GM21360 (cell line): ENCODE results near the gene TBCD.
"Not testable (repeated sequence)": the region's sequence is repeated elsewhere in the genome, so short reads cannot be mapped to it uniquely, and the experiment has no call there.

Experiments used
- ATAC-seq: cut with Tn5 transposase; IDR thresholded peaks from one replicate; pipeline ENCODE4 v1.9.1; 2021; ENCODE audit warnings: mild to moderate bottlenecking, moderate library complexity; ENCODE audit not compliant: unreplicated experiment

TBCD gene

DNA sequence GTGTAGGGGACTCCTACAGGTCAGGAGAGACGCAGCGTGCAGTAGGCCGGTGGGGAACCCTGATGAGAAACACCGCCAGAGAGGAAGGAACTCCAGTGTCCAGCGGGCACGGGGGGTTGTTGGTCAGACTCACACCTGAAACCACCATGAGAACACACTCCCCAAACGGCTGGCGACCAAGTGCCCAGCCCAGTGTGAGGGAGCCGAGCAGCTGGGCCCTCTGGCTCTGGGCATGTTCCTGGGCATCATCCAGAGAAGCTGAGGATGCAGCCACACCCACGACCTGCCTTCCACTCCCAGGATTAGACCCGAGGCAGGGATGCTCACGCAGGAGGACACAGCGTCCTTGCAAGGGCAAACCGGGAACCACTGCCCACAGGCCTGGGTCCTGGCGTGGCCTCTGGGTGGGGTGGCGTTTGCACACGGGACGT is 196.2 kb downstream of the TBCD start:
- ATAC-seq, result no peak

GRCh38 chr17:82948957-82949356 is 197.1 kb downstream of the TBCD start:
- ATAC-seq, result no peak

GRCh38 chr17:82949361-82949760 is 197.5 kb downstream of the TBCD start:
- no peak for ATAC-seq

- no peak for ATAC-seq
Observed at GRCh38 chr17:82949984-82950383, 198.1 kb downstream of the TBCD start.

DNA sequence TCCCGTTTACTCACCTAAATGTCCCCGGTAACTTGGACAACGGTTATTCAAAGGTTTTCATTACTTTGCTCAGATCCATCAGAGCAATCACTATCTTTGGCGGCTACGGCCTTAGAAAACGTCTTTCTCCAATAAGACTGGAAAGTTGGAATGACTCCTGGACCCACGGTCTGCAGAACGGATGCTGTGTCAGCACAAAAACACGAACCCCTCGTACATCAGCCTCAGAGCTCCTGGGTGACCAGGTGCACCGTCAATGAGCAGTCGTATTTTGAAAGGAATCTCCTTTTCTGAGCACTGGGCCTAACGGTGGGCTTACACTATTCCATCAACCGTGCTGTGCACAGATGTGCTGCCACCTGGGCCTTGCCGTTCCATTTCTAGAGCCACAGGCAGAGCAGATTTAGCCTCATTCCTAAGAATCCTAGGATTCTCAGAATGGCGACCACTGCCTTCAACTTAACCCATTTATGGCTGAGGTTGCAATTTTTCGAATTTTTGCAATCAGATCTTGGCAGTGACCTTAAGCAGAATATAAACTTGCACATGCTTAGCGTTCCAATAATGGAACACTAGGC is 198.7 kb downstream of the TBCD start:
- ATAC-seq, result no peak

DNA sequence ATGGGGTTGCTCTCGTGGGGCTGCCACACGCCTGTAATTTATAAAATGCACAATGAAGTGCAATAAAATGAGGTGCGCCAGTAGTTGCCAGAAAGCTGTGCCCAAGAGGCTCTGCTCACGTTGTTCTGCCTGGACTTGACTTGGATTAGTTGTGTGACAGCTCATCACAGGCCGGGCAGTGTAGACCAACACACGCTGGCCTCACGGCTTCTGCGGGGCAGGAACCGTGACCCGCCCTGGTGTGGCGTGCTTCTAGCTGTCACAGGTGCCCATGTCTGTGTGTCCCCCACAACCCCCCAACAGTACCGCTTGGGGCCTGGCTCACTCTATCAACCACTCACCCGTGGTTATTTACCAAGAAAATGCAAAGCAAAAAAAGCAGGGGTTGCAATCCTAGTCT is 200.2 kb downstream of the TBCD start:
- no peak for ATAC-seq

DNA sequence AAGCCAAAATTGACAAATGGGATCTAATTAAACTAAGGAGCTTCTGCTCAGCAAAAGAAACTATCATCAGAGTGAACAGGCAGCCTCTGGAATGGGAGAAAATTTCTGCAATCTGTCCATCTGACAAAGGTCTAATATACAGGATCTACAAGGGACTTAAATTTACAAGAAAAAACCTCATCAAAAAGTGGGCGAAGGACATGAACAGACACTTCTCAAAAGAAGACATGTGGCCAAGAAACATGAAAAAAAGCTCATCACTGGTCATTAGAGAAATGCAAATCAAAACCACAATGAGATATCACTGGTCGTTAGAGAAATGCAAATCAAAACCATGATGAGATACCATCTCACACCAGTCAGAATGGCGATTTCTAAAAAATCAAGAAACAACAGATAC is 203.2 kb downstream of the TBCD start:
- not testable (repeated sequence) for ATAC-seq

- not testable (repeated sequence) for ATAC-seq
Observed at GRCh38 chr17:82955627-82956026, 203.8 kb downstream of the TBCD start.

DNA sequence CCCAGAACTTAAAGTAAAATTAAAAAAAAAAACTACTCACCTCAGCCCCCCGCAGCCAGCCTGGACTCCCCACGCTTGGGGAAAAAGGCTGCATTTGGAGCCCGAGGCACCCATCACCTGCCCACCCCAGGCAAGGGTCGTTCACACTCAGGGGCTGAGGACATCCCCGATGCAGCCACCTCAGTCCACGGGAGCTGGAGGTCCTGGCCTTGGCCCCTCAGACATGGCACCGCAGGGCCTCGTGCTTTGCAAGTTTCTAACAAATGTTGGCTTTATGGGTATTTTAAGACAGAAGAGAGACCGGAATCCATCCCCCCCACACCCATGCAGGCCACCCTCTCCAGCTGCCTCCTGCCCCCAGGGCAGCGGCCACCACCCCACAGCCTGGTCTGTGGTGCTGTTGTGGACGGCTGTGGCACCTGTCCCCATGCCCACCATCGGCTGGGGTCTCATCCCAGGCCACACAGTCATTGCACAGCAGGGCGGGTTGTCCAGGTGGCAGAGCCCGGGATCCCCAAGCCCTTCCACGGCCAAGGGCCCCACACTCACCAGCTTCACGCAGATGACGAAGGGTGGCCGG is 204.4 kb downstream of the TBCD start:
- no peak for ATAC-seq

GRCh38 chr17:82956726-82957468 is 205.0 kb downstream of the TBCD start:
- no peak for ATAC-seq

DNA sequence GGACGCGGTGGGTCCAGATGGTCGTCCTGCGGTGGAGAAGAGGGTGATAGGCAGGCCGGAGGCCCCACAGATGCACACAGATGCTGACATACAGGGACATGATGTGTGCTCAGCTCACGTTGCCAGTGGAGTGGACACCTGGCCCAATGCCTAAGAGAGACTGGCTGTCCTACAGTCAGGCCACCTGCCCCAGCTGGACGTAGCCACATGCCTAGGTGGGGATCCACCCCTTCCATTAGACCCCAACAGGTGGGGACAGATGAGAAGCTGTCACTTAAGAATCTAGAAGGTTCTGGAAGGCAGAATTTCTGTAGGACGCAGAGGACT is 205.6 kb downstream of the TBCD start:
- ATAC-seq, result no peak

DNA sequence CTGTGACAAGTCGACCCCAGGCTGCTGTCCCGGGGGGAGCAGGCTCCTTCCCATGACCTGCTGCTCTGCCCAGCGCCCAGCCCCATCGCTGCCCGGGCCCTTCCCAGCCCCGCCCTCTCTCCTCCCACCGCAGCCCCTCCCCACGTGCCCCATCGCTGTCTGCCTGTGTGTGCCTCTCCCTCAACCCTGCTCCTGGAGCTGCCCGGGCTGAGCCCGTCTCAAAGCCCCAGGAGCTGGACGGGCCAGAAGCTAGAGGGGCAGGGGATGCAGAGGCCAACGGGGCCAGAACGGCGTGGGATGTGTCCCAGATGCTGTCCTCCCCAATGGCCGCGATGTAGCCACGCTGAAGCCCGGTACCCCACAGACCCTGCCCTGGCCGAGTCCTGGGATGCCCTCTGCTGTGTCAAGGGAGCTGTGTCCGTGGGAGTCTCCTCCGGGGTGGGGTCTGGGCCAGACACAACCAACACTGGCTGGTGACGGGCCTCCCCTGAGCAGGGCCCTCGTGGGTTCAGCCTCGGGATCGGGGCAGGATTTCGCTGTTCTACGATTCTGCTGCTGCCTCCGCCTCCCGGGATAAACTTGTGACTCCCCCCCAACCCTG is 206.2 kb downstream of the TBCD start:
- no peak for ATAC-seq

DNA sequence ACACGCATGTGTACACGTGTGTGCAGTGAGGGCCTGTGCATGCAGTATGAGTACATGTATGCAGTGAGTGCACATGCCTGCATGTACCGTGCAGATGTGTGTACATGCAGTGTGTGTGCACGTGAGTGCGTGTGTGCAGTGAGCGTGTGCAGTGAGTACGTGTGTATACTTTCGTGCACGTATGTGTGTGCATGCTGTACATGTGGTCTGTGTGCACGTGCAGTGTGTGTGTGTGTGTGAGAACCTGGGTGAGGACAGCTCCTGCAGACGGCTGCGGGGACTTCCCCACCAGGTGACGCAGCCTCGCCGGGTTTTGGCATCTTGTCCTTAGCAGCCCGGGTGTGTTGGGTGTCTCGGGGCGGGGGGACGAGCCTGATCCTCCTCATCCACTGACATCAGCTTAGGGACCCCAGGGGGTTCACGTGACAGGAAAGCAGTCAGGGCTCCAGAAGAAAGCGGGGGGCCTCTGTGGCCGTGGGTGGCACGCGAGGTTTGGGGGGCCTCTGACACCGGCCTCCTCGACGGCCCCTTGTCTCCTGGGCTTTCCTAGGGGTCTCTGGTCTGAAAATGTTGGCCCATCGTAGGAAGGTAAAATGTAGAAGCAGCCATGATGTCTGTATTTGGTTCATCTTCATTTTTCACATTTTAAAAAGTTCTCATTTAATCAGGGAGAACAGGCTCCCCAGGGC is 207.5 kb downstream of the TBCD start:
- no peak for ATAC-seq

DNA sequence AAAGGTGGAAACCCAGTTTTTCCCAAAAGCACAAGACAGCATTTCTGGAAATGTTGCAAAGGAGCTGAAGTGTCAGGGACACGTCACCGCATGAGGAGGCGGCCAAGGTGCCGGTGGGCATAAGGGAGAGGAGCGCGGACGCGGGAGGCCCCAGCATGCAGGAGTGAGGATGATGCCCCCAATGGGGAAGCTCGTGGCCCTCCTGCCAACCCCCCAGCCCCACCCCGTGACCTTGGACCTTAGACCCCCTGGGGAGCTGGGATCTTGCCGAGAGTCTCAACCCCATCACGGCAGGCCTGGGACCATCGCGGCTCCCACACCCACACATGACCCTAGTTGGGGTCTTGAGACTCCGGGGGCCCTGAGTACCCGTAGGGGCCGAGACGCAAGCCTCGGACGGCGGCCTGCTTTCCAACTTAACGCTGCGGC is 208.1 kb downstream of the TBCD start:
- ATAC-seq, result no peak

- ATAC-seq, result no peak
Observed at GRCh38 chr17:82960419-82961271, 208.8 kb downstream of the TBCD start.

DNA sequence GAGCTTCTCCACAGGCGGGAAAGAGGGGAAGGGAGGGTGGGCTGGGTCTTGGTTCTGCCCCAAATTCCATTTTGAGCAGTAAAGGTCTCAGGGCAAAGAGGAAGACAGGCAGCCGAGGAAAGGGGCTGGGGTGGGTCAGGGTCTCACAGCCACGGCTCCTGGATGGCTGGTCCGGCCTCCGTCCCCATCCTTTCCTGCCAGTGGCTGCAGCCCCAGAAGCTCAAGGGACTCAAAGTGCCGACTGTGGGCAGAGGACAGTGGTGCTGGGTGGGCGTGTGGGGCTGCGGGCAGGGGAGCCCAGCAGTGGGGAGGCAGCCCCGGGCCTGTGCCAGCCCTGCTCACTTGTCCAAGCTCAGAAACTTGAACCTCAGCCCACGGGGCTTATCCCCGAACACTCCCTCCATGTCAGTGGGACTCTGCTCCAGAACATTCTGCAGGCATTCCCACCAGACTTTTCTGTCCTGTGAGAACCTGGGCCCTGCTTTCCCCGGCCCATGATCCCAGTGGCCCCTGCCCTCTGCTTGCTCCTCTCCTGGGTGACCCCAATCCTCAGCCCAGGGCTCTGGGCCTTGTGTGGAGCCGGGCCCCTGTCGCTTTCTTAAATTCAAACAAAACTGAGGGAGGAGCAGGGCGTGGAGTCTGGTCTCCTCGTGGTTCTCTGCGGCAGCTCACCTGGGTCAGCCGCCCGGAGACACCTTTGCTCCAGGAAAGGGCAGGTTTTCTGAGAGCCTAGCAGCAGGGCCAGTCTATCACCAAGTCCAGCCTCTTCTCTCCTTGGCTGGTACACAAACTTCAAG is 209.7 kb downstream of the TBCD start:
- ATAC-seq, result no peak

DNA sequence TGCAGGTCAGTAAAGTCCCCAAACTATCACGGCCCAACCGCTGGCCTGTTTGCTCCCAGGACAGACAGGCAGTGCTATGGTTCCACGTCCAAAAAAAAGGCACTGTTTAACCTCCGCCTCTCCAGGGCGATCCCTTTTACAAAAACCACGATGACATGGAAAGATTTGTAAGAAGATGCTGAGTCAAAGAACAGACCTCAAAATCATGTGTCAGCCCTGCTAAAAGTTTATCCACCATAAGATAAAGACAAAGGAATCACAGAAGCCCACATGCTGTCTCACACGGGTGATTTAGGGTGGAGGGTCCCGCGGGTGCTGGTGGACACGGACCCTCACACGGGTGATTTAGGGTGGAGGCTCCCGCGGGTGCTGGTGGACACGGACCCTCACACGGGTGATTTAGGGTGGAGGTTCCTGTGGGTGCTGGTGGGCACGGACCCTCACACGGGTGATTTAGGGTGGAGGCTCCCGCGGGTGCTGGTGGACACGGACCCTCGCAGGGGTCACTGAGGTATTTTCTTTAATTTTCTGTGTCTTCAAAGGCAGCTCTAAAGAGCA is 210.4 kb downstream of the TBCD start:
- no peak for ATAC-seq

- ATAC-seq, result no peak
Observed at GRCh38 chr17:82963104-82963950, 211.5 kb downstream of the TBCD start.

DNA sequence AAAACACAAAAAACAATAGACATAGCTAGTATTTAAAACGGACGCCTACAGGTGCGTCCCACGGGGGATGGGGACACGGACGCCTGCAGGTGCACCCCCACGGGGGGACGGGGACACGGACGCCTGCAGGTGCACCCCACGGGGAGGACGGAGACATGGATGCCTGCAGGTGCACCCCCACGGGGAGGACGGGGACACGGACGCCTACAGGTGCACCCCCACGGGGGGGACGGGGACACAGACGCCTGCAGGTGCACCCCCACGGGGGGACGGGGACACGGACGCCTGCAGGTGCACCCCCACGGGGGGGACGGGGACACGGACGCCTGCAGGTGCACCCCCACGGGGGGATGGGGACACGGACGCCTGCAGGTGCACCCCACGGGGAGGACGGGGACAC is 212.6 kb downstream of the TBCD start:
- ATAC-seq, result not testable (repeated sequence)
